Endothelial cell (in vitro differentiated cells): Measurements from ENCODE around the gene SYNPO2. TPM values are rescaled to one million over a fixed set of nuclear protein-coding genes. Genes with fewer than 3 reads are reported as not detected.

ENCODE experiments used
- DNase-seq: peaks from one replicate; pipeline ENCODE4 v3.0.0; 2021; ENCODE audit warnings: low spot score
- H3K27ac Mint-ChIP-seq: one replicate; pipeline ENCODE4 v1.8.0; 2021; ENCODE audit warnings: mixed read lengths, inconsistent platforms; ENCODE audit not compliant: unreplicated experiment
- H3K27me3 Mint-ChIP-seq: one replicate; pipeline ENCODE4 v1.8.0; 2021; ENCODE audit warnings: mild to moderate bottlenecking, moderate library complexity, mixed read lengths, inconsistent platforms; ENCODE audit not compliant: unreplicated experiment
- H3K36me3 Mint-ChIP-seq: one replicate; pipeline ENCODE4 v1.8.0; 2021; ENCODE audit warnings: mild to moderate bottlenecking, low read depth, mixed read lengths, inconsistent platforms; ENCODE audit not compliant: unreplicated experiment
- H3K4me1 Mint-ChIP-seq: one replicate; pipeline ENCODE4 v1.8.0; 2021; ENCODE audit warnings: mild to moderate bottlenecking, mixed read lengths, inconsistent platforms; ENCODE audit not compliant: unreplicated experiment
- H3K4me3 Mint-ChIP-seq: one replicate; pipeline ENCODE4 v1.8.0; 2021; ENCODE audit warnings: mild to moderate bottlenecking, mixed read lengths, inconsistent platforms; ENCODE audit not compliant: unreplicated experiment
- H3K9me3 Mint-ChIP-seq: one replicate; pipeline ENCODE4 v1.8.0; 2021; ENCODE audit warnings: mixed read lengths, inconsistent platforms; ENCODE audit not compliant: unreplicated experiment
- CTCF ChIP-seq: fragments of 200-600 bp; sonication (generic); IDR thresholded peaks from one replicate; pipeline ENCODE4 v1.5.0; 2021; ENCODE audit warnings: antibody characterized with exemption; ENCODE audit not compliant: unreplicated experiment
- total RNA-seq: library from RNA; stranded (reverse); fragmentation: NEBNext Ultra II Directional; extraction: Animal tissue kit (Norgen Biotek cat#: 25700); gene quantifications from one replicate; pipeline ENCODE4 v1.2.1, GENCODE V29; 2021; ENCODE audit not compliant: unreplicated experiment

The SYNPO2 gene
- total RNA-seq, 1 donor from 2014 or later: 1.1 TPM

- no peaks in the 10 kb centered on the region for H3K36me3 Mint-ChIP-seq
- DNase-seq: no peak
- H3K4me3 Mint-ChIP-seq: no peak overlapping the region
- no peaks in the 10 kb centered on the region for H3K27me3 Mint-ChIP-seq
- H3K4me1 Mint-ChIP-seq: peaks cover 2% of the 10 kb centered on the region
- H3K9me3 Mint-ChIP-seq: no peaks in the 10 kb centered on the region
- H3K27ac Mint-ChIP-seq: no peak overlapping the region
- no peak for TF ChIP-seq CTCF
Measured at GRCh38 chr4:118954246-118954645, 65.6 kb downstream of the SYNPO2 start.

GRCh38 chr4:118955515-118955914, 66.9 kb downstream of the SYNPO2 start:
- H3K4me3 Mint-ChIP-seq: no peak overlapping the region
- H3K9me3 Mint-ChIP-seq: no peaks in the 10 kb centered on the region
- H3K27me3 Mint-ChIP-seq: no peaks in the 10 kb centered on the region
- TF ChIP-seq CTCF: no peak
- H3K27ac Mint-ChIP-seq: no peak overlapping the region
- no peak for DNase-seq
- no peaks in the 10 kb centered on the region for H3K36me3 Mint-ChIP-seq
- no peaks in the 10 kb centered on the region for H3K4me1 Mint-ChIP-seq

- Mint-ChIP-seq H3K27ac (no peak overlapping the region), H3K27me3 (no peaks in the 10 kb centered on the region), H3K9me3 (no peaks in the 10 kb centered on the region), H3K4me3 (no peak overlapping the region), H3K36me3 (no peaks in the 10 kb centered on the region), H3K4me1 (no peaks in the 10 kb centered on the region)
- TF ChIP-seq CTCF: no peak
- no peak for DNase-seq
Measured at GRCh38 chr4:118957722-118958445, 69.2 kb downstream of the SYNPO2 start.

GRCh38 chr4:118962540-118962939, 73.9 kb downstream of the SYNPO2 start:
- no peaks in the 10 kb centered on the region for H3K4me1 Mint-ChIP-seq
- DNase-seq: no peak
- no peak for TF ChIP-seq CTCF
- H3K9me3 Mint-ChIP-seq: no peaks in the 10 kb centered on the region
- H3K27me3 Mint-ChIP-seq: no peaks in the 10 kb centered on the region
- no peak overlapping the region for H3K4me3 Mint-ChIP-seq
- no peaks in the 10 kb centered on the region for H3K36me3 Mint-ChIP-seq
- H3K27ac Mint-ChIP-seq: no peak overlapping the region

GRCh38 chr4:118964891-118965411, 76.3 kb downstream of the SYNPO2 start:
- Mint-ChIP-seq H3K36me3 (no peaks in the 10 kb centered on the region), H3K27me3 (no peaks in the 10 kb centered on the region), H3K4me3 (no peak overlapping the region), H3K27ac (no peak overlapping the region), H3K9me3 (no peaks in the 10 kb centered on the region), H3K4me1 (peaks cover 7% of the 10 kb centered on the region)
- no peak for DNase-seq
- no peak for TF ChIP-seq CTCF
